ENCODE data around the gene PANK1.

- TF ChIP-seq CTCF (IDR thresholded peaks at IDR 0.05) (no peak), EZH2phosphoT487 (IDR thresholded peaks at IDR 0.05) (no peak), EZH2 (IDR thresholded peaks at IDR 0.05) (no peak)
Observed at GRCh38 chr10:89576022-89576421, 69.0 kb downstream of the PANK1 start.
